Smooth muscle cell (in vitro differentiated cells): Measurements from ENCODE around the gene SHC3. TPM values are rescaled to one million over a fixed set of nuclear protein-coding genes. Genes with fewer than 3 reads are reported as not detected.
A peak's percentile ranks its signal among the peaks of the same experiment; 100 is the strongest.

Experiments
- DNase-seq: peaks from one replicate; lab custom pipeline; 2025; ENCODE audit not compliant: unreplicated experiment; lab: John Stamatoyannopoulos, UW
- H2AFZ ChIP-seq: fragments of 200-600 bp; sonication (generic); 2 replicates; pipeline ENCODE4 v1.6.0; 2016; ENCODE audit warnings: antibody characterized with exemption, low read depth, mild to moderate bottlenecking
- H3F3A ChIP-seq: fragments of 200-600 bp; sonication (generic); 2 replicates; pipeline ENCODE4 v1.6.0; 2017; ENCODE audit warnings: antibody characterized with exemption, low read depth
- H3K27ac ChIP-seq: fragments of 200-600 bp; sonication (generic); 2 replicates; pipeline ENCODE4 v1.5.1; 2016; ENCODE audit warnings: low read depth, mild to moderate bottlenecking
- H3K27me3 ChIP-seq: fragments of 200-600 bp; sonication (generic); 2 replicates; pipeline ENCODE4 v1.6.1; 2016; ENCODE audit warnings: low read depth, mild to moderate bottlenecking
- H3K36me3 ChIP-seq: fragments of 200-600 bp; sonication (generic); 2 replicates; pipeline ENCODE4 v1.5.1; 2016; ENCODE audit warnings: low read depth
- H3K4me1 ChIP-seq: fragments of 200-600 bp; sonication (generic); 2 replicates; pipeline ENCODE4 v1.5.1; 2016; ENCODE audit warnings: low read depth
- H3K4me2 ChIP-seq: fragments of 200-600 bp; sonication (generic); 2 replicates; pipeline ENCODE4 v1.6.0; 2016; ENCODE audit warnings: mild to moderate bottlenecking
- H3K4me3 ChIP-seq: fragments of 200-600 bp; sonication (generic); 2 replicates; pipeline ENCODE4 v1.5.1; 2016; ENCODE audit warnings: mild to moderate bottlenecking
- H3K79me2 ChIP-seq: fragments of 200-600 bp; sonication (generic); 2 replicates; pipeline ENCODE4 v1.6.0; 2016; ENCODE audit warnings: low read depth, mild to moderate bottlenecking
- H3K9ac ChIP-seq: fragments of 200-600 bp; sonication (generic); 2 replicates; pipeline ENCODE4 v1.6.0; 2016; ENCODE audit warnings: low read depth
- H3K9me3 ChIP-seq: fragments of 200-600 bp; sonication (generic); replicated peaks from 2 replicates; pipeline ENCODE4 v1.5.1; 2016; ENCODE audit warnings: low read depth
- H4K20me1 ChIP-seq: fragments of 200-600 bp; sonication (generic); 2 replicates; pipeline ENCODE4 v1.6.0; 2016; ENCODE audit warnings: low read depth
- CTCF ChIP-seq: fragments of 200-600 bp; sonication (generic); IDR thresholded peaks from 2 replicates; pipeline ENCODE4 v1.5.1; 2017; ENCODE audit warnings: borderline replicate concordance, mild to moderate bottlenecking, antibody characterized with exemption; ENCODE audit not compliant: insufficient read depth, poor library complexity, severe bottlenecking
- WGBS: methylation state at CpG from one replicate; pipeline ENCODE4 v1.1.7; 2016; ENCODE audit warnings: low lambda C conversion rate; 5-methylcytosine and 5-hydroxymethylcytosine counted together
- polyA plus RNA-seq: library from polyadenylated mRNA; unstranded; fragments of >200 nt; fragmentation: Nextera tagmentation; extraction: Ambion mirVana; gene quantifications from 2 replicates; pipeline ENCODE4 v1.2.1, GENCODE V29; 2016
- total RNA-seq: library from RNA; depleted of rRNA; stranded (reverse); fragments of >200 nt; gene quantifications from 2 replicates; pipeline ENCODE4 v1.2.3, GENCODE V29; 2014

The SHC3 gene
- total RNA-seq (0.67 and 0.81 TPM in 2 replicates), polyA plus RNA-seq (0.38 and 0.76 TPM in 2 replicates)

- Histone ChIP-seq H2AFZ (peak within 1 kb of the TSS; percentile 81), H4K20me1 (no peaks in the 10 kb centered on the region), H3K9ac (no peak within 1 kb of the TSS), H3K9me3 (no peaks in the 10 kb centered on the region), H3K4me1 (peaks cover 32% of the 10 kb centered on the region), H3K27me3 (peaks cover 39% of the 10 kb centered on the region), H3K4me3 (peak within 1 kb of the TSS; percentile 59), H3K4me2 (peak within 1 kb of the TSS; percentile 93), H3F3A (peaks cover 8% of the 10 kb centered on the region), H3K27ac (peak within 1 kb of the TSS; percentile 61), H3K36me3 (no peaks in the 10 kb centered on the region), H3K79me2 (no peaks in the 10 kb centered on the region)
- 2% methylated on average over 50 of the region's 96 CpGs for WGBS
- no peak for TF ChIP-seq CTCF
- no peak for DNase-seq
Observed at GRCh38 chr9:89177944-89178829, at the start of gene SHC3. TSS of gene SHC3 (minus strand) at chr9:89178818. CDS start at chr9:89178460, 358 bp downstream.

- 67% methylated on average over 5 of the region's 5 CpGs for WGBS
- no peaks in the 10 kb centered on the region for H3K27me3 ChIP-seq
- H3F3A ChIP-seq, result no peaks in the 10 kb centered on the region
- peaks cover 15% of the 10 kb centered on the region for H3K4me1 ChIP-seq
- no peak overlapping the region for H3K4me2 ChIP-seq
- H3K9me3 ChIP-seq, result no peaks in the 10 kb centered on the region
- H3K79me2 ChIP-seq, result no peaks in the 10 kb centered on the region
- no peaks in the 10 kb centered on the region for H4K20me1 ChIP-seq
- no peak for DNase-seq
- H3K27ac ChIP-seq, result no peak overlapping the region
- H3K36me3 ChIP-seq, result no peaks in the 10 kb centered on the region
- TF ChIP-seq CTCF, result no peak
- H2AFZ ChIP-seq, result no peak overlapping the region
- no peak overlapping the region for H3K4me3 ChIP-seq
- H3K9ac ChIP-seq, result no peak overlapping the region
Observed at GRCh38 chr9:89225991-89226471, 47.4 kb upstream of the SHC3 start.

GRCh38 chr9:89225587-89225986, 47.0 kb upstream of the SHC3 start:
- Histone ChIP-seq H3K4me3 (no peak overlapping the region), H3K79me2 (no peaks in the 10 kb centered on the region), H2AFZ (no peak overlapping the region), H3K27me3 (no peaks in the 10 kb centered on the region), H3K36me3 (no peaks in the 10 kb centered on the region), H3K4me1 (peaks cover 15% of the 10 kb centered on the region), H3K27ac (no peak overlapping the region), H3K9ac (no peak overlapping the region), H3K4me2 (no peak overlapping the region), H4K20me1 (no peaks in the 10 kb centered on the region), H3K9me3 (no peaks in the 10 kb centered on the region), H3F3A (no peaks in the 10 kb centered on the region)
- TF ChIP-seq CTCF, result no peak
- 79% methylated on average over 5 of the region's 5 CpGs for WGBS
- no peak for DNase-seq
